A673 (cell line): ENCODE measurements around the gene BMP3.

ENCODE experiments used
- CTCF ChIP-seq: fragments of 300-800, 200-600 bp; sonication (generic); conservative IDR thresholded peaks from 2 replicates; pipeline ENCODE4 v1.5.1; 2017; ENCODE audit warnings: low read depth, mild to moderate bottlenecking, antibody characterized with exemption, low read length, moderate library complexity, mixed read lengths
- EZH2 ChIP-seq: fragments of 200-600 bp; sonication (generic); IDR thresholded peaks from 2 replicates; pipeline ENCODE4 v1.6.1; 2017; ENCODE audit warnings: borderline replicate concordance, low read depth, mild to moderate bottlenecking, mixed read lengths, antibody characterized with exemption, low read length; ENCODE audit not compliant: poor library complexity, severe bottlenecking

GRCh38 chr4:81062001-81062400 lies 31.5 kb downstream of the BMP3 start:
- TF ChIP-seq CTCF, result no peak
- TF ChIP-seq EZH2, result no peak
